HUES64 (cell line): Measurements from ENCODE around the gene KRTAP23-1.

Source experiments
- H3K27ac ChIP-seq: 2 replicates; pipeline ENCODE4 v1.7.0; 2013; ENCODE audit warnings: low read depth, low read length, inconsistent platforms
- H3K27me3 ChIP-seq: 2 replicates; pipeline ENCODE4 v1.6.1; 2013; ENCODE audit warnings: mild to moderate bottlenecking, low read length; ENCODE audit not compliant: insufficient read depth
- H3K36me3 ChIP-seq: 2 replicates; pipeline ENCODE4 v1.6.1; 2013; ENCODE audit warnings: mild to moderate bottlenecking, low read length; ENCODE audit not compliant: insufficient read depth
- H3K4me1 ChIP-seq: 2 replicates; pipeline ENCODE4 v1.6.1; 2013; ENCODE audit warnings: mild to moderate bottlenecking, low read length, moderate library complexity; ENCODE audit not compliant: insufficient read depth
- H3K4me3 ChIP-seq: 2 replicates; pipeline ENCODE4 v1.5.1; 2013; ENCODE audit warnings: mild to moderate bottlenecking, low read length, moderate library complexity
- H3K9ac ChIP-seq: 2 replicates; pipeline ENCODE4 v1.6.1; 2013; ENCODE audit warnings: mild to moderate bottlenecking, low read depth, low read length
- H3K9me3 ChIP-seq: 2 replicates; pipeline ENCODE4 v1.6.1; 2013; ENCODE audit warnings: low read depth, low read length; ENCODE audit not compliant: insufficient read depth
- WGBS: fragments of 150-250, 120-280 bp; methylation state at CpG from one replicate; pipeline ENCODE4 v1.1.7; 2013; ENCODE audit warnings: missing lambda C conversion rate; 5-methylcytosine and 5-hydroxymethylcytosine counted together

KRTAP23-1 gene

DNA sequence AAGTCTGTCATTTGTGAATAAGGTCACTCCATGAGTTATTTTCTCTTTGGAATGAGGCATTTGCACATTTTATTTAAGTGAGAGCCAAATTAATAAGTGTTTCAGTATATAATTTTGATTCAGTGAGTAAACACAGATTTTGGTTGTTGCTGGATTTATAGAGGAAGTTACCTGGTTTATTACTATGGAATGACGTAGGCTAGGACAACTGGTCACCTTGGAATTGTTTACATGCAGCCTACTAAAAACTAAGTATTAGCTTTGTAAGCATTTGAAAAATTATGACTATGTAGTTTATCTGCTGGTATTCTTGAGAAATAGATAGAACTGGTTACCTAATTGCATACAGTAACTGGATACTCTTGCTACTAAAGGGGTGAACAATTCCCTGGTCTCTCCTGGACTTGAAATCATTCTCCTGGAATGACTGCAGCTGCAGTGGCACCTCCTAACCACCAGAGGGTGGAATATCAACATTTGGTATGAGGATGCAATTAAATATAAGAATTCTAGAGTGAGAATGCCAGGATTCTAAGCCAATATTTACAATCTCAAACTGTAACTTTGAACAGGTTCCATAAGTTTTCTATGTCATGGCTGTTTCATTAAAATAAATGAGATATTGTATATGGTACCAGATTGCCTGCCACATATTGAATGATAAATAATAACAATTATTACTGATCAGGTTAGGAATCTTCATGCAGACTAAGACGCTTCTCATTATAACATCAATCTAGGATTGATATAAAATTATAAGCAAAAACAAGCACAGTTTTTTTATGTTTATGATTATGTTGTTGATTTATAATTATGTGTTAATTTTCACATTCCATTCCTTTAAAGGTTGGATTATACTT is 7.5 kb downstream of the KRTAP23-1 start:
- H3K27ac ChIP-seq, result no peak overlapping the region
- H3K4me1 ChIP-seq, result no peaks in the 10 kb centered on the region
- H3K4me3 ChIP-seq, result no peak overlapping the region
- H3K36me3 ChIP-seq, result no peaks in the 10 kb centered on the region
- no peak overlapping the region for H3K9ac ChIP-seq
- H3K9me3 ChIP-seq, result no peaks in the 10 kb centered on the region
- WGBS, result 100% methylated on average over 1 of the region's 2 CpGs
- H3K27me3 ChIP-seq, result no peaks in the 10 kb centered on the region

DNA sequence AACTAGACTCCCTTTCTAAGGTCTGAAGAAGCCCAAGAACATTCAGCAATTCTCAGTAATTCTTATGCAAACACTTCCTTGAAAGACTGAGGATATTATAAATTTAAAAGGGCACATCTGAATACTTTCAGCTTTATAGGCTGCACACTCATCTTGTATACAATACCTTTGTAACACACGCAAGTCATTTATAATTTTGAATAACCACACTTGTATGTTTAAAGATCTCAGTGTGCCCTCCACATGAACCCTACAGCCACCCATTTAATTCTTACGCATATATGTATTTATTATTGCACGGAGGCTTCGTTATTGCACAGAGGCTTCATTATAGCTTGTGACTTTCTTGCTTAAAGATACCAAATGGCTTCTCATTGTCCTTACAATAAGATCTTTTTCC is 9.7 kb downstream of the KRTAP23-1 start:
- Histone ChIP-seq H3K36me3 (no peaks in the 10 kb centered on the region), H3K27ac (no peak overlapping the region), H3K4me1 (no peaks in the 10 kb centered on the region), H3K4me3 (no peak overlapping the region), H3K9me3 (no peaks in the 10 kb centered on the region), H3K27me3 (no peaks in the 10 kb centered on the region), H3K9ac (no peak overlapping the region)
- WGBS, result 96% methylated on average over 4 of the region's 4 CpGs

DNA sequence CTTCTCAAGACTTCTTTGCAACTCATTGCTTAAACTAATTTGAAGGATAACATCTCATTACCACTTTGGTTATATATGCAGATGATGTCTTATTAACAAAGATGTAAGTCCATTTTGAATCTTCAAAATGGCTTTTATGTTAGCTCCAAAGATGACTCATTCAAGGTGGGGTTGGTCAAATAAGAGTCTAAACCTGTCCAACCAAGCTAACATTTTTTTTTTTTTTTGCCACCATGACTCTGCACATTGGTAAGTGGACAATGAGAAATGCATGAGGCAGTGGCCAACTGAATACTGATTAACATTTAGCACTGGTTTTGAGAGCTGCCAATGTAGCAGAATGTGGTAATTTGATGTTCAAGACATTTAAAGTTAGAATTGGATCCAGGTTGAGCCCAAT is 10.6 kb downstream of the KRTAP23-1 start:
- no peaks in the 10 kb centered on the region for H3K36me3 ChIP-seq
- no peaks in the 10 kb centered on the region for H3K27me3 ChIP-seq
- no peak overlapping the region for H3K4me3 ChIP-seq
- no peaks in the 10 kb centered on the region for H3K9me3 ChIP-seq
- H3K27ac ChIP-seq, result no peak overlapping the region
- H3K4me1 ChIP-seq, result no peaks in the 10 kb centered on the region
- no peak overlapping the region for H3K9ac ChIP-seq

DNA sequence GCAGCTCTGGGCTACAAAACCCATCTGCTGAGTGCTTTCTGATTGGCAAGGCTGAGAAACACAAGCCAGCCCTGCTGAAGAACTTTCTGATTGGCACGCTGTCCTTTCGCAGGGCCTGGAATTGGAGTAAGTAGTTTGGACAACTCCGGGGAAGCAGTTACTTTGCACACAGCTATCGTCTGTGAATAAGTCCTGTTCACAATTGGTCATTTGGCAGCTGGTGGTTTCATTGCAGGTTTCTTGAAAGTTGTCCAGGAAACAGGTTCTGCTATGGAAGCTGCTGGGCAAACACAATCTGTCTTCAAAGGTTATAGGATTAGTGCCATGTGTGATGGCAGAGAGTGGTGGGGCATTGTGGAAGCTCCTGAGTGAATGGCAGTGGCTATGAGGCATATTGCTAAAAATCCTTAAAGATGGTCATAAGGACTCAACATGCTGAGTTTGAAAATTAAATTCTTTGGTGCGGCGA is 11.1 kb downstream of the KRTAP23-1 start, which contains the start of gene KRTAP27-1:
Gene KRTAP27-1 (minus strand): TSS at position 419 of the 469 bp plus-strand sequence. CDS start 26 bp downstream, at position 393.
- Histone ChIP-seq H3K9me3 (no peaks in the 10 kb centered on the region), H3K9ac (no peak within 1 kb of the TSS), H3K4me3 (no peak within 1 kb of the TSS), H3K27ac (no peak within 1 kb of the TSS), H3K27me3 (no peaks in the 10 kb centered on the region), H3K36me3 (no peaks in the 10 kb centered on the region), H3K4me1 (no peaks in the 10 kb centered on the region)
- WGBS, result 81% methylated on average over 6 of the region's 6 CpGs

DNA sequence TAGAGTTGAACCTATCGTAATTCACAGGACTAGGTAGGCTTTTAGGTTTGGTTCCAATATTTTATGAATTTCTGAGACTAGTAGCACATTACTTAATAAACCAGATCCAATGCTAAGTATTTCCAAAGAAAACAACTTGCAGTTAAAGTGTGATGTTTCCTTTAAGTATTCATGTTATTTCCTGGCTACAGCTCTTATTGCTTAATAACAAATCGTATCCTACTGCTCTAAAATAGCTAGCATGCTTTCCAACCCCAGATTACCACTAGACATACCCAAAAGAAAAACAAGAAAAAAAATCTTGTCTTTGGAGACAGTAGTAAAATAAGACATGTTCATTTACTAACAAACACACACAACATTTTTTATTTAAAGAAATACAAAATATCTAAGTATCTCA is 11.8 kb downstream of the KRTAP23-1 start:
- Histone ChIP-seq H3K27me3 (no peaks in the 10 kb centered on the region), H3K4me3 (no peak overlapping the region), H3K9me3 (no peaks in the 10 kb centered on the region), H3K36me3 (no peaks in the 10 kb centered on the region), H3K9ac (no peak overlapping the region), H3K4me1 (no peaks in the 10 kb centered on the region), H3K27ac (no peak overlapping the region)
- 100% methylated on average over 2 of the region's 2 CpGs for WGBS

DNA sequence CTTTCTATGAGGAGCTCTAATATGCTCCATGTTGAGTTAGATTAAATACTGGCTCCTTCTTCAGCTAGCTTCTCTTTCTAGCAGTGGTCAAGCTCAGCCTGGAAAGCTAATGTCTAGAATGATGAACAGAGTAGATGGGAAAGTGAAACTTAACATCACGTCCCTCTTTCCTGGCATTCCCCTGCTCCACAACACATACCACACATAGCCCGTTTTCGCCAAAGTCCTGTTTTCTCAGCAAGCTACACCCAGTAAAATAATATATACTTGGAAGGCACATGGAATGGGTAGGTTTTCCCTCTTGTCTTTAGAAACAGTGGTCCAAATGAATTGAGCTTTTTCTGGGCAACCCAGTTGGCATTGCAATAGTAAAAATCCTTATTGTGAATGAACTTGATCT is 14.7 kb downstream of the KRTAP23-1 start:
- Histone ChIP-seq H3K36me3 (no peaks in the 10 kb centered on the region), H3K9me3 (no peaks in the 10 kb centered on the region), H3K27me3 (no peaks in the 10 kb centered on the region), H3K27ac (no peak overlapping the region), H3K4me1 (no peaks in the 10 kb centered on the region), H3K4me3 (no peak overlapping the region), H3K9ac (no peak overlapping the region)
- 100% methylated on average over 1 of the region's 3 CpGs for WGBS

DNA sequence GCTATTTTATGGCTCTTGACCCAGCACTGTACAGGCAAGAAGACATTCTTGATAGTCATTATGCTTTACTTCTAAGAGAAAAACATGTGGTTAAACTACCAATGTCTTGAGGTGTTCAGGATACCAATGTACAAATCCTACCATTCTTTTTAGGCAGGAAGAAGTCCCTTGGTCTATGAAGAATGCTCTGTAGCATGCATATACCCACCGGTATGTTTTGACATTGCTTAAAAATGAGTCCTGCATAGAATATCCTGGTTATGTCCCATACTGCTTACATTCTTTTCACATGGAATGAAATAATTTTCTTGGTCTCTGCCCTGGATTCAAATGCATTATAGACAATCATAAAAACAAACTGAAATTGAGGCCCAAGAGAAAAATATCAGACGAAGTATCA is 15.7 kb downstream of the KRTAP23-1 start:
- Histone ChIP-seq H3K9me3 (no peaks in the 10 kb centered on the region), H3K27ac (no peak overlapping the region), H3K36me3 (no peaks in the 10 kb centered on the region), H3K27me3 (no peaks in the 10 kb centered on the region), H3K9ac (no peak overlapping the region), H3K4me1 (0 out of 2 replicates have a peak, but pooled peaks cover 5% of the 10 kb centered on the region), H3K4me3 (no peak overlapping the region)
- WGBS, result 95% methylated on average over 2 of the region's 2 CpGs

DNA sequence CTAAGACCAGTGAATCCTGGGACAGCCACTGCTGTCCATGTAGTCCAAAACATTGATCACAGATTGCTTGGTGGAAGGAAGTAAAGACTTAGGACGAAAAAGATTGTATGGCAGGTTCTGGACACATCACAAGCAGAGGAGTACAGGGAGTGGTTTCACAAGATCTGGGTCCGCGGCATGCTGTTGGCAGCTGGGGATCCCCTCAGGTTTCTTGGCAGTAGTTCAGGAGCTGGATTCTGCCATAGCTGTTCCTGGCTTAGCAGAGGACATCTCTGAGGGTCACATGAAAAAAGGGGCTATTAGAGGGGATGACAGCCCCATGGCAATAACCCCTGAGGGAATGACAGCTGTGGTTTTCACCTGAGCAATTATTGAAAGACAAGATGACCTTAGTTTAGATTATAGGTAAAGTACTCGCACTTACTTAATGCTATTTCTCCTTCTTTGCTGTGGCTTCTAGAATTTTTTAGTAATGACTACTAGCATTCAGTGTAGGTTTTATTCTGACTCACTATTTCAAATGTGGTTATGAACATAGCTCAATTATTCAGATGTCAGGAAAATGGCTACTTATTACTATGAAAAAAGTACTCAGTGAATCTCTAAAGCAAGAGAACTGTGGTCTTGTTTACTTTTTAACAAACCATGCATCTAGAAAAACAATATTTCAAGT is 19.1 kb downstream of the KRTAP23-1 start:
- Histone ChIP-seq H3K4me1 (0 out of 2 replicates have a peak, but pooled peaks cover 5% of the 10 kb centered on the region), H3K9me3 (peaks cover 13% of the 10 kb centered on the region), H3K4me3 (no peak overlapping the region), H3K27me3 (no peaks in the 10 kb centered on the region), H3K27ac (no peak overlapping the region), H3K36me3 (no peaks in the 10 kb centered on the region), H3K9ac (no peak overlapping the region)
- WGBS, result 97% methylated on average over 3 of the region's 4 CpGs

DNA sequence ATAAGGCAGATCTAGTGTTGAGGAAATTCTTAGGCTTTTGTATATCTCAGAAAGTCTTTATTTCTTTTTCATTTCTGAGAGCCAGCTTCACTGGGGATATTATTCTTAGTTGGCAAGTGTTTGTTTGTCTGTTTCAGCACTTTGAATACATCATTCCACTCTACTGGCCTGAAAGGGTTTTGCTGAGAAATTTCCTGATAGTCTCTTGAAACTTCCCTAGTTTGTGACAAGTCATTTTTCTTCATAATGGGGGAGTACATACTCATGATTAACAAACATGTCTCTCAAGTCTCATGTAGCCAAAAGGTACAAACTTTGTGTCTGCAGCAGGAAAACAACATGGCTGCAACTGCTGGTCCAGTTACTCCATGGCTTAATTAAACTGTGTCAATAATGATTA is 22.0 kb downstream of the KRTAP23-1 start:
- no peak overlapping the region for H3K4me3 ChIP-seq
- H3K27me3 ChIP-seq, result no peaks in the 10 kb centered on the region
- H3K9ac ChIP-seq, result no peak overlapping the region
- H3K36me3 ChIP-seq, result no peaks in the 10 kb centered on the region
- H3K9me3 ChIP-seq, result peaks cover 13% of the 10 kb centered on the region
- 0 out of 2 replicates have a peak, but pooled peaks cover 5% of the 10 kb centered on the region for H3K4me1 ChIP-seq
- H3K27ac ChIP-seq, result no peak overlapping the region

DNA sequence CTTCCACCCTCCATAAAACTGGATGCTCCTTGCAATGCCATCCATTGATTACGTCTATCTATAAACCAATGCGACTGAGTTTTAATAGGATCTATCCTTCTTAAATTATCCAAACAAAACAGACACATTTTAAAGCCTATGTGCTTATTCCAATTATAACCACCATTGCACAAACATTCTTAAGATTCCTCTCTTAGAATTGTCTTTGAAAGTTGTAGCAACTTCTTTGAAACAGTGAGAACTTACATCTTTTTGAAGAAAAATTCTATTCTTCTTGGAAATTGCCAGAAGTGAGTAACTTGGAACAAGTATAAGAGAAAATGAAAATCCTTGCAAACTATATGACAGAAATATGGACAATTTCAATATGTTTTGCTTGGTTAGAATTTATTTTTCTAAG is 28.2 kb downstream of the KRTAP23-1 start, which contains the start of gene KRTAP26-1:
Gene KRTAP26-1 (minus strand): TSS at position 101 of the 400 bp plus-strand sequence. CDS start 280 bp downstream, outside the sequence.
- WGBS, result 94% methylated on average over 2 of the region's 2 CpGs
- Histone ChIP-seq H3K27me3 (no peaks in the 10 kb centered on the region), H3K9me3 (no peaks in the 10 kb centered on the region), H3K36me3 (no peaks in the 10 kb centered on the region), H3K4me3 (no peak within 1 kb of the TSS), H3K9ac (no peak within 1 kb of the TSS), H3K4me1 (no peaks in the 10 kb centered on the region), H3K27ac (no peak within 1 kb of the TSS)

DNA sequence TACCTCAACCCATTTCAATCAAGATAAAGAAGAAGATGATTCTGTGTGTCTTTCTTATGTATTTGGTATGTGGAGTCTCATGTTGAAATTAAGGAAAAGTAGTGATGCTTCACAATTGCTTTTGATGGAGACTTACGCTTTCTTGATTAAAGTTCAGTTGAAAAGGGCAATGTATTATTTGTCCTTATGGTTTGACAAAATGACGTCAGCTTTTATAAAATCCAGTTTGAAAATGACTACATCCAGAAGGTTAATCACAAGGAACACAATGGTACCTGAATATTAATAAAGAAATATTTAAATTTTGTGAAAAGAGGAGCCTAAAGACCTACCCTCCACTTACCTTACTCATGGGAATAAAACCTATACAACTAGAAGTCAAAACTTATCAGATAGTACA is 32.7 kb downstream of the KRTAP23-1 start:
- Histone ChIP-seq H3K4me1 (no peaks in the 10 kb centered on the region), H3K27me3 (no peaks in the 10 kb centered on the region), H3K36me3 (no peaks in the 10 kb centered on the region), H3K4me3 (no peak overlapping the region), H3K9me3 (no peaks in the 10 kb centered on the region), H3K27ac (no peak overlapping the region), H3K9ac (no peak overlapping the region)
- 100% methylated on average over 2 of the region's 2 CpGs for WGBS
